IPS-11a (cell line): ENCODE measurements around the gene SOWAHA.

ENCODE experiments used
- H3K4me3 ChIP-seq: one replicate; pipeline ENCODE4 v1.5.1; 2013; ENCODE audit warnings: low read depth, low read length, control low read depth

Gene SOWAHA

GRCh38 chr5:132825033-132825833, 12.1 kb downstream of the SOWAHA start:
- peak overlapping the region; percentile 45 for H3K4me3 ChIP-seq

- peak overlapping the region; percentile 45 for H3K4me3 ChIP-seq
These were observed 12.8 kb downstream of the SOWAHA start for GRCh38 chr5:132825834-132826391.

GRCh38 chr5:132826424-132827082, 13.5 kb downstream of the SOWAHA start:
- no peak overlapping the region for H3K4me3 ChIP-seq

DNA sequence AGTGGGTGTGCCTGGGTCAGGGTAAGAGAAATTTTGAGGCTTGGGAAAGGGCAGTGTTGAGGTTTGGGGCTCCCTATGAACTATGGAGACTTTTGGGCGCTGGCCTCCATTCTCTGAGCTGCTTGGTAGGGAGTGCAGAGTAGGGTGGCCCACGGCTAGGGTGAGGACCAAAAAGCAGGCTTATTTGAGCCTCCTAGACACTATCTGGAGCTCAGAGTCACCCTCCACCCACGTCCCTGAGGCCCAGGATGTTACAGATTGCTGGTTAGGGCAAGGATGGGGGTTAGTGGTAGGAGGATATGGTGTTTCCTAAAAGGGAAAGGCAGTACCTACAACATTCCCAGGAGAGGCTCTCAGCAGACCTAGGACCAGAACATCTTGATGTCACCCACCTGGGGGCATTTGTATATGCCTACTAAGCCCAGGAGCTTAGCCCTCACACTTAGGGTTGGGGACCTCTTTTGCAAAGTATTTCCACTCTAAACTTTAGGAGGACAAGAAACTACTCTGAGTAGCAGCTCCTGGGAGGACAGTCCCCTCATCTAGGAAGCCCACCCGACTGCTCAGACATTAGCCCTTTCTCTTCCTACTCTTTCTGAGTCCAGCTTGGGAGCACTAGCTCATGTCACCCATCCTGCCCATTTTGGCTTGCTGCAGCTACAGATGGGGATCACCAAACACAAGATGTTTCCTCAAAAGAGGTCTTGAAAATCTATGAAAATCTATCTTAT, 15.0 kb downstream of the SOWAHA start:
- H3K4me3 ChIP-seq = no peak overlapping the region

GRCh38 chr5:132828846-132829494, 15.9 kb downstream of the SOWAHA start:
- H3K4me3 ChIP-seq = no peak overlapping the region

GRCh38 chr5:132829742-132830435, 16.8 kb downstream of the SOWAHA start:
- H3K4me3 ChIP-seq = peak overlapping the region; percentile 61

DNA sequence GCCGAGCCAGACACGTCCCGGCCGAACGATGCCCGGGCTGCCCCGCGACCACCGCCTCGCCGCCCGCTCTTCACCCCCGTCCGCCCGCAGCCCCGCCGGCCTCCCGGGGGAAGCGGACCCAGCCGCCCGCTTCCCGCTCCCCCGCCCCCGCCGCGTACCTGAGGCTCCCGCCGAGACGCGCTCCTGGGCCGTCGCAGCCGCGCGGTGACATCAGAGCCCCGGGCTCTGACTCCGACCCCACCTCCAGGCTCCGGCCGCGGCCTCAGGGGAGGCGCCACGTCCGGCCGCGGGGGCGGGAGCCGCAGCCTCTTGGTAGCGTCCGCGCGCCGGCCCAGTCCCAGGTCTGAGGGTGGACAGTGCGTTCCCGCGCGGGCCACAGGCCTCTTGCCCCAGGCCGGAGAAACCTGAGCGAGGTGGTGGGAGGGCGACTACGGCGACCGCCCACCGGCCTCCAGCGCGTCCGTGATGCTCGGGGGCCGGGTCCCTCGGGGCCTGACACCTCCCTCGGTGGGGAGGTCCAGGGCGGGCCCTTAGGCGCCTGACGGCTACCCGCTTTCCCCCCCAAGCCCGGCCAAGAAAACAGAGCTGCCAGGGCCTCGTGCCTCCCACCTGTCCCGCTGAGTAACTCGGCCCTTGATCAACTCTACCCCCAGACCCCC, 17.5 kb downstream of the SOWAHA start, which contains the start of gene SHROOM1:
SHROOM1 (minus strand) TSS at position 212 of the 659 bp plus-strand sequence. CDS start 4,507 bp downstream, outside the sequence.
- peak within 1 kb of the TSS; percentile 61 for H3K4me3 ChIP-seq

GRCh38 chr5:132831095-132831860, 18.2 kb downstream of the SOWAHA start:
- H3K4me3 ChIP-seq = peak overlapping the region; percentile 61

DNA sequence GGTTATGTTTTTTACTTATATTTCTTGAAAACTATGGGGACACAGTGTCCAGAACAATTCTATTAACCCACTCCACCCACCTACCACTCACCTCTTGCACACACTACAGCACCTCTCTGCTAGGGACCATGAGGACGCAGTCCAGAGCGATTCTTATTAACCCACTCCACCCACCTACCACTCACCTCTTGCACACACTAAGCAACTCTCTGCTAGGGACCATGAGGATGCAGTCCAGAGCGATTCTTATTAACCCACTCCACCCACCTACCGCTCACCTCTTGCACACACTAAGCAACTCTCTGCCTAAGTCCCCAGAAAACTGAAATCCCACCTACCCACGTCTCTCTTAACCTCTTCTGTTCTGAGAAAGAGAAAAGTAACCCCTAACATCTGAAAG, 19.5 kb downstream of the SOWAHA start:
- H3K4me3 ChIP-seq = no peak overlapping the region

- H3K4me3 ChIP-seq = no peak overlapping the region
These were observed 21.0 kb downstream of the SOWAHA start for GRCh38 chr5:132834057-132834456.

GRCh38 chr5:132836852-132837251, 23.8 kb downstream of the SOWAHA start:
- H3K4me3 ChIP-seq = no peak overlapping the region

- H3K4me3 ChIP-seq = no peak overlapping the region
These were observed 24.8 kb downstream of the SOWAHA start for GRCh38 chr5:132837868-132838267.

DNA sequence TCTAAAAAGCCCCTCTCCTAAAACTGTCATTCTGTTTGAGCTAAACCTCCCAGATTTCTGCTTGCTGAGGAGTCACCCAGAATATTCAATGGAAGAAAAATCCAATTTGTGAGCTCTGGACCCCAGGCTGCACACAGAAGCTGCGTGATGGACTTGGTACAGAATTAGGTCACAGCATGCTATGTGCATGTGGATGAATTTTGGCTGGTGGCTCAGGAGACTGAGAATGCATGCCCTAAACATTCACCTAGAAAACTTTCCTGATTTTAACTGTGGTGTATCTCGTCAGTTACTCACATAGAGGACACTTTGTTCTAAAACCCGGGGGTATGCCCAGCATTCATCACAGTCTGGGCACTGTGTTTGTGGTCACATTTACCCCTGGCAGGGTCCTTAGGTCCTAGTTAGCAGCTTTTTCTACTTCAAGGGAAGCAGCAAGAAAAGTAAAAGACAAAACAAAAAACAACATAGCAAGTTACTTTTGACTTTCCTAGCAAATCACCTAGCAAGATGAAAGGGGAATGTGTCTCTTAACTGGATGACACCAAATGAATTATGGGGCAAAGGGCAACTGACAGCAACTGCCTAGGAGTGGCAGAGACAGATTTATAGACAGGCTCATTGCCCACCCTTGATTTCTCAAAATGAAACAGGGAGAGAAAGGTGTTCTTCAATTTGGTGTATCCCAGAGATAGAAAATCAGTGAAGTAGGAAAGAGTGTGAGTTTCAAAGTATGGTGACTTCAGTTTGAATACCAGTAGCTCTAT, 25.6 kb downstream of the SOWAHA start:
- no peak overlapping the region for H3K4me3 ChIP-seq

DNA sequence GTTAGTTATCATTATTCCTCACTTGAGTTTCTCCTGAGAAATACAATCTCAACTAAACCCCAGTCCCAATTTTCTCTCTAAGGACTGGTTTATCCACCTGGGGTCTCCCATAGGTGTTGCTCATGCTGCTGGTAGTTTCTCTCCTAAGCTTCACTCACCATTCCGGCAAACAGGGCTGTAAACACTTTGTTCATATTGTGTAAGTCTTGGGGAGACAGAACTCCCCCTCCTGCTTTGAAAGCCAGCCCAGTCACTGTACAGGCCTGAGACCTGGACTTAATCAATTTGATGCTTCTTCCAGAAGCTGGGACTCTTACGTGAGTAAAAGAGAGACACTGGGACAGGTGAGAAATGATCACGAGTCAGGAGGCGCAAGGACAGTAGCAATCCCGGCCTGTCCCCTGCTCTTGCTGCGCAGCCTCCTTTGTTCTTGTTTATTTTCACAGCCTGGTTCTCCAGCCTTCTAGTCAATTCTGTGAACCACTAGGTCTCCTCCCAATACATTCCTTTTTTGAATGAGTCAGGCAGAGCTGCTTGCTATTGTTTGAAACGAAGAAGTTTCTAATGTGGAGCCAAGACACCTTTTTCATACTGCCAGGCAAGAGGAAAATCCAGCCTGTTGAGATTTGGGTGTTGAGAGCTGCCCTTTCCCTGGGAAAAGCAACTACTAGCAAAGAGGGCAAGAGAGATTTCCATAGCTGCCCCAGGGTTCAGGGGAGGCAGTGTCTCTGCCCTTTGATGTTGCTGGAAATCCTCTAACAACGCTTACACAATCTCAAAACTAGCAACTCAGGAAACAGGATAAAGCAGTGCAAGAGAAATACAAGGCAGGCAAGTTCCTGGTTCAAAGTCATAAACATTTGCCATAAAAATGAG, 26.6 kb downstream of the SOWAHA start:
- H3K4me3 ChIP-seq = no peak overlapping the region

DNA sequence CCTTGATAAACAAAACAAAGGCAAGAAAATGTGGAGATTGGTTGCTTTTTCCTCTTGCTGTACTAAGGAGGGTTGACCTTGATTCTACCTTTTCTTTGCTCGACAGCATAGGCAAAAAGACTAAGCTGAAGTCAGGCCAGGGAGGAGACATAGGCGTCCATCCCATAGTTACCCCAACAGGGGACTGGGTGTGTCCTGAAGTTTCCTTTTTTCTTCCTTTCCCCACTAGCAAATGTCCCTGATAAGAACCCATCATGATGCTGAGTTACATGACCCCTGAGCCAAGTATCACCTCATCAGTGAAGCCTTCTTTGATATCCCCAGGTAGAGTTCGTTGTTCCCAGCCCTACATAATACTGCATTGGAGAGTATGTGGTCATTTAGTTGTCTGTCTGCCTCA, 27.2 kb downstream of the SOWAHA start:
- H3K4me3 ChIP-seq = no peak overlapping the region

- H3K4me3 ChIP-seq = no peak overlapping the region
These were observed 27.8 kb downstream of the SOWAHA start for GRCh38 chr5:132840896-132841295.

DNA sequence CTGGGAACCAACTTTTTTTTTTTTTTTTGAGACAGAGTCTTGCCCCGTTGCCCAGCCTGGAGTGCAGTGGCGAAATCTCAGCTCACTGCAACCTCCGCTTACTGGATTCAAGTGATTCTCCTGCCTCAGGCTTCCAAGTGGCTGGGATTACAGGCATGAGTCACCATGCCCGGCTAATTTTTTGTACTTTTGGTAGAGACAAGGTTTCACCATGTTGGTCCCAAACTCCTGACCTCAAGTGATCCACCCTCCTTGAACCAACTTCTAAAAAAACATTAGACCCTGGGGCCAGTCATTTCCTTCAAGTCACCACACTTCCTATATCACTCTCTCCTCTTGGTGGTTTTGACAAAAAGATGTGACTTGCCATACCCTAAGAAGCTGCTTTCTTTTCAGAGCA, 28.2 kb downstream of the SOWAHA start:
- H3K4me3 ChIP-seq = no peak overlapping the region
